B cell (primary cell): ENCODE data around the gene PTGES.

Source experiments
- CTCF ChIP-seq: fragments of 200-600 bp; IDR thresholded peaks from one replicate; pipeline ENCODE4 v1.8.0; 2022; ENCODE audit warnings: antibody characterized with exemption, mild to moderate bottlenecking
- EZH2 ChIP-seq: IDR thresholded peaks from 2 replicates; pipeline ENCODE4 v1.6.1; 2012; ENCODE audit warnings: borderline replicate concordance, low read depth, mild to moderate bottlenecking, moderate library complexity, low read length; ENCODE audit not compliant: insufficient read depth, poor library complexity, severe bottlenecking

- no peak for TF ChIP-seq EZH2
- no peak for TF ChIP-seq CTCF
These were observed 24.3 kb upstream of the PTGES start for GRCh38 chr9:129776938-129777768.
